Right atrium auricular region (tissue), 2 donors: ENCODE data around the gene UPK1B. TPM values are rescaled to one million over a fixed set of nuclear protein-coding genes. Genes with fewer than 3 reads are reported as not detected.
"Not testable (repeated sequence)": the region's sequence is repeated elsewhere in the genome, so short reads cannot be mapped to it uniquely, and the experiment has no call there.

ENCODE experiments used
- DNase-seq: peaks from one replicate; pipeline ENCODE4 v3.0.0-alpha.2; 2019; ENCODE audit warnings: low spot score
- H3K27ac ChIP-seq, 2 donors: fragments of 200-600 bp; sonication (generic); 1 replicate in 1 of 2; 2 replicates in 1 of 2; pipeline ENCODE4 v1.5.1; 2016 to 2019
- H3K27me3 ChIP-seq, 2 donors: fragments of 200-600 bp; sonication (generic); one replicate each; pipeline versions ENCODE4 v1.5.1 to v1.6.0; 2017 to 2019
- H3K36me3 ChIP-seq: fragments of 200-600 bp; sonication (generic); one replicate; pipeline ENCODE4 v1.5.1; 2016
- H3K4me1 ChIP-seq, 2 donors: fragments of 200-600 bp; sonication (generic); one replicate each; pipeline versions ENCODE4 v1.5.1 to v1.6.0; 2017 to 2019
- H3K4me3 ChIP-seq, 2 donors: fragments of 200-600 bp; sonication (generic); 1 replicate in 1 of 2; 2 replicates in 1 of 2; pipeline ENCODE4 v1.5.1; 2017 to 2019; ENCODE audit warnings: mild to moderate bottlenecking in 1 of 2, moderate library complexity in 1 of 2
- H3K9me3 ChIP-seq, 2 donors: fragments of 200-600 bp; sonication (generic); one replicate each; pipeline ENCODE4 v1.5.1; 2019
- CTCF ChIP-seq, 2 donors: fragments of 200-600 bp; sonication (generic); IDR thresholded peaks; one replicate each; pipeline ENCODE4 v1.5.1; 2019; ENCODE audit warnings: antibody characterized with exemption in 2 of 2
- total RNA-seq, 2 donors: library from RNA; depleted of rRNA; stranded (reverse); fragments of >200 nt; gene quantifications; one replicate each; pipeline ENCODE4 v1.1.0, GENCODE V29; 2016

The UPK1B gene
- total RNA-seq, 2 donors from 2014 or later, result 5.2 to 19.1 TPM

- no peaks in the 10 kb centered on the region for H3K27me3 ChIP-seq
- DNase-seq, result no peak
- no peak for TF ChIP-seq CTCF (IDR thresholded peaks at IDR 0.05)
- no peak overlapping the region for H3K27ac ChIP-seq
- H3K4me1 ChIP-seq, result no peaks in the 10 kb centered on the region
- H3K36me3 ChIP-seq, result no peaks in the 10 kb centered on the region
- peaks cover 0 to 16% of the 10 kb centered on the region in 2 donors for H3K9me3 ChIP-seq
- H3K4me3 ChIP-seq, result no peak overlapping the region
Observed at GRCh38 chr3:119149484-119149883, 23.9 kb upstream of the UPK1B start.

- no peak for TF ChIP-seq CTCF (IDR thresholded peaks at IDR 0.05)
Observed at GRCh38 chr3:119156868-119157267, 16.5 kb upstream of the UPK1B start.

GRCh38 chr3:119157971-119158370, 15.4 kb upstream of the UPK1B start:
- H3K4me1 ChIP-seq, result no peaks in the 10 kb centered on the region
- TF ChIP-seq CTCF (IDR thresholded peaks at IDR 0.05), result no peak
- H3K4me3 ChIP-seq, result no peak overlapping the region
- H3K27ac ChIP-seq, result no peak overlapping the region
- H3K27me3 ChIP-seq, result no peaks in the 10 kb centered on the region
- no peak for DNase-seq
- no peaks in the 10 kb centered on the region for H3K36me3 ChIP-seq
- peaks cover 0 to 18% of the 10 kb centered on the region in 2 donors for H3K9me3 ChIP-seq

More at GRCh38 chr3:119156868-119157267, 16.5 kb upstream of the UPK1B start:
- no peaks in the 10 kb centered on the region for H3K36me3 ChIP-seq
- H3K27ac ChIP-seq, result no peak overlapping the region
- no peak for DNase-seq
- H3K9me3 ChIP-seq, result peaks cover 0 to 19% of the 10 kb centered on the region in 2 donors
- H3K27me3 ChIP-seq, result no peaks in the 10 kb centered on the region
- H3K4me3 ChIP-seq, result no peak overlapping the region
- H3K4me1 ChIP-seq, result no peaks in the 10 kb centered on the region

GRCh38 chr3:119160361-119160760, 13.0 kb upstream of the UPK1B start:
- Histone ChIP-seq H3K27me3 (no peaks in the 10 kb centered on the region), H3K36me3 (no peaks in the 10 kb centered on the region)

GRCh38 chr3:119160815-119161214, 12.6 kb upstream of the UPK1B start:
- DNase-seq, result no peak
- no peaks in the 10 kb centered on the region for H3K36me3 ChIP-seq
- no peaks in the 10 kb centered on the region for H3K27me3 ChIP-seq
- TF ChIP-seq CTCF (IDR thresholded peaks at IDR 0.05), result no peak
- H3K9me3 ChIP-seq, result no peaks in the 10 kb centered on the region
- H3K27ac ChIP-seq, result no peak overlapping the region
- no peaks in the 10 kb centered on the region for H3K4me1 ChIP-seq
- H3K4me3 ChIP-seq, result no peak overlapping the region

More at GRCh38 chr3:119160361-119160760, 13.0 kb upstream of the UPK1B start:
- H3K4me1 ChIP-seq, result no peaks in the 10 kb centered on the region
- H3K4me3 ChIP-seq, result no peak overlapping the region
- DNase-seq, result no peak
- no peak overlapping the region for H3K27ac ChIP-seq
- no peaks in the 10 kb centered on the region for H3K9me3 ChIP-seq
- TF ChIP-seq CTCF (IDR thresholded peaks at IDR 0.05), result no peak

GRCh38 chr3:119161240-119161639, 12.2 kb upstream of the UPK1B start:
- no peak for DNase-seq
- no peak for TF ChIP-seq CTCF (IDR thresholded peaks at IDR 0.05)
- Histone ChIP-seq H3K27ac (no peak overlapping the region), H3K4me3 (no peak overlapping the region), H3K9me3 (no peaks in the 10 kb centered on the region), H3K36me3 (no peaks in the 10 kb centered on the region), H3K27me3 (no peaks in the 10 kb centered on the region), H3K4me1 (no peaks in the 10 kb centered on the region)

- not testable (repeated sequence) for H3K9me3 ChIP-seq, H3K4me1 ChIP-seq, H3K4me3 ChIP-seq, H3K27me3 ChIP-seq, DNase-seq, H3K27ac ChIP-seq, H3K36me3 ChIP-seq
Observed at GRCh38 chr3:119164745-119165144, 8.7 kb upstream of the UPK1B start.
